Subcutaneous adipose tissue (tissue), 4 donors: ENCODE results near the gene PPP1R16B. TPM values are rescaled to one million over a fixed set of nuclear protein-coding genes. Genes with fewer than 3 reads are reported as not detected.

ENCODE experiments used
- total RNA-seq, 4 donors: library from RNA; depleted of rRNA; stranded (reverse); fragments of >200 nt; gene quantifications; one replicate each; pipeline ENCODE4 v1.1.0, GENCODE V29; 2016
- TF ChIP-seq, protein P1 (sequence below): fragments of 450-650 bp; IDR thresholded peaks from one replicate; pipeline ENCODE4 v1.5.1; 2016; ENCODE audit warnings: low read depth, mild to moderate bottlenecking, control low read depth, antibody characterized with exemption, moderate library complexity

PPP1R16B gene
- total RNA-seq, 4 donors from 2014 or later, result 3.1 to 37.3 (median 4.9) TPM

DNA sequence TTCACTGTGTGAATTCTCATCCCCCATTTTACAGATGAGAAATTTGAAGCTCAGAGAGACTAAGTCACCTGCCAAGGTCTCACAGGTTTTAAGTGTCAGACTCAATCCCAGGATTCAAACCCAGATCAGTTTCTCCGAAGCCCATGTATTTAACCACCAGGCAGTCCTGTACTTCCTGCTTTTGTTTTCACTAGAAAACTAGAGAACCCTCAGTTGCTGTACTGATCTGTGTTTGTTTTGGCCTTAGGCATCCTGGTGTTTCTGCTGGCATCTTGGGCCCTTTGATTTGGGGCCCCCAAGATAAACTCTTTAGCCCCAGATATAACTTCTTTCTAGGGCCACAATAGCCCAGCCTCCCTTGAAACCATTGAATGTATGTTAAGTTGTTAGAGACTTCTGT is 36.5 kb downstream of the PPP1R16B start:
- TF ChIP-seq, protein P1, sequence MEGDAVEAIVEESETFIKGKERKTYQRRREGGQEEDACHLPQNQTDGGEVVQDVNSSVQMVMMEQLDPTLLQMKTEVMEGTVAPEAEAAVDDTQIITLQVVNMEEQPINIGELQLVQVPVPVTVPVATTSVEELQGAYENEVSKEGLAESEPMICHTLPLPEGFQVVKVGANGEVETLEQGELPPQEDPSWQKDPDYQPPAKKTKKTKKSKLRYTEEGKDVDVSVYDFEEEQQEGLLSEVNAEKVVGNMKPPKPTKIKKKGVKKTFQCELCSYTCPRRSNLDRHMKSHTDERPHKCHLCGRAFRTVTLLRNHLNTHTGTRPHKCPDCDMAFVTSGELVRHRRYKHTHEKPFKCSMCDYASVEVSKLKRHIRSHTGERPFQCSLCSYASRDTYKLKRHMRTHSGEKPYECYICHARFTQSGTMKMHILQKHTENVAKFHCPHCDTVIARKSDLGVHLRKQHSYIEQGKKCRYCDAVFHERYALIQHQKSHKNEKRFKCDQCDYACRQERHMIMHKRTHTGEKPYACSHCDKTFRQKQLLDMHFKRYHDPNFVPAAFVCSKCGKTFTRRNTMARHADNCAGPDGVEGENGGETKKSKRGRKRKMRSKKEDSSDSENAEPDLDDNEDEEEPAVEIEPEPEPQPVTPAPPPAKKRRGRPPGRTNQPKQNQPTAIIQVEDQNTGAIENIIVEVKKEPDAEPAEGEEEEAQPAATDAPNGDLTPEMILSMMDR, result no peak

GRCh38 chr20:38842558-38842981 is 37.1 kb downstream of the PPP1R16B start:
- TF ChIP-seq, protein P1, result no peak

DNA sequence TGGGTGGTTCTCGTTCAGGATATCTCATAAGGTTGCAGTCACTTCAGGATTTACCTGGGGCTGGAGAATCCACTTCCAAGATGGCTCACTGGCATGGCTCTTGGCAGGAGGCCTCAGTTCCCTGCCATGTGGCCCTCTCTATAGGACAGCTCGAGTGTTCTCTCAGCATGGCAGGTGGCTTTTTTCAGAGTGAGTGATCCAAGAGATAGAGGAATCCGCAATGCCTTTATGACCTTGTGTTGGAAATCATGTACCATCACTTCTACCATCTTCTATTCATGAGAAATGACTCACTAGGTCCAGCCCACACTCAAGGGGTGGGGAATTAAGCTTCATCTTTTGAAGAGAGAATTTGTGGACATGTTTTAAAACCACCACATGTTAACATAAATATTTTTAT is 37.8 kb downstream of the PPP1R16B start:
- TF ChIP-seq, protein P1, result no peak

- TF ChIP-seq, protein P1, result no peak
Observed at GRCh38 chr20:38844963-38845362, 39.5 kb downstream of the PPP1R16B start.

DNA sequence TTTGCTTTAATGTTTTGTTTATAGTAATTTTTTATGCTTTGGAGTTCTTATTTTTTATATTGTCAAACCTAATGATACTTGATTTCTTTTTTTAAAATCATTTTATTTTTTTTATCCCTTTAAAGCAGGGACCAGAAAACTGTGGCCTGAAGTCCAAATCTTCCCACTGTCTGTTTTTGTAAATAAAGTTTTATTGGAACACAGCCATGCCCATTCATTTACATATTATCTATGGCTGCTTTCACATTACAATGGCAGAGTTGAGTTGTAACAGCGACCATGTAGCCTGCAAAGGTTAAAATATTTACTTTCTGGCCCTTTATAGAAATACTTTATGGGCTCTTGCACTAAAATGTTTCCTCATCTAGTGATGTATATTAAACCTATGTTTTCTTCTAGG is 42.3 kb downstream of the PPP1R16B start:
- TF ChIP-seq, protein P1, result no peak

- TF ChIP-seq, protein P1, result no peak
Observed at GRCh38 chr20:38853759-38854158, 48.3 kb downstream of the PPP1R16B start.

DNA sequence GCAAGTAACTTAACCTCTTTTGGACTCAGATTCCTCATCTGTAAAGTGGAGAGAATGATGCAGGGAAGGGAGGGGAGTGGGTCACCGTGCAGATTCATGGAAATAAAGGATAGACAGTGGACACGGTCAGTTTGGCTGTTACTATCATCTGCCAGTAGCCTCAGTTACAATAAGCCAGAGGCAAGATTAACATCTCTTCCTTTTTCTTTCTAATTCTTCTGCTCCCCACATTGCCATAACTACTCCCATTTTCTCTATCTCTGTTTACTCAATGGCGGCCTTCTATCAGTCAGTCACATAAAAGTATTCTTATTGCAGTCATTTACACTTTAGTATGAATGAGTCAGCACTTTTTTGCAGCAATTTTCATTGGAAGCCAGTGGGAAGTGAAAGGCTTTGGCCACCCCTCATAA is 49.2 kb downstream of the PPP1R16B start:
- TF ChIP-seq, protein P1, result no peak
